ENCODE measurements around the gene THAP11.

DNA sequence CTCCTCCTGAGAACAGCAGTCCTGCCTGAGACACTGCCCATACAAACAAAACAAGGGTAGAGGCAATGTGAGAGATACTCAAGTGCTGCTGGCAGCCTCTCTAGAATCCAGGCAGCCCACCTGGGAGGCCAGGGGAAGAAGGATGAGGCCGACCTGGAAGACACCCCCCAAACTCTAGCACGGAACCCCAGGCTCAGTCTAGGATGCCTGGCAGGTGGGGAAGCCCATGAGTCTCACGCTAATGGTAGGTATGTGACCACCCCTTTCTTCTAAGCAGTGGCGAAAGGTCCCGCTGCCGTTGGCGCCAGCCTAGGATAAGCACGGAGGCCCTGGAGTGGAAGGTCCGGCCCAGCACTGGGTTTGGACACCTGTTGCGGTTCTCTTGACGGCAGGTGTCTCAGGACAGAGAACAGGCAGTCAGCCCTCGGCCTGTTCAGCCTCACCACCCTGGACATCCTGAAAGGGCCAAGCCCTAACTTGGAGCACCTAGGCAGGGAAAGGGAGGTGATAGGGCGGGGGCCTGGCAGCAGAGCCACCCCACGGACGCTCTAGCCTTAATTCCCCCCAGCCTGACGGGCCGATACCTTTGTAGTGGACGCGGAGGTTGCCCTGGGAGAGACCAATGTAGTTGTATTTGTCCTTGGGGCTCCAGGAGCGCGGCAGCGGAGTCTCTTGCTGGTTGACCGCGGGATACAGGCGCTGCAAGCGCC lies 36.2 kb upstream of the THAP11 start:
- TF ChIP-seq POLR2A (IDR thresholded peaks at IDR 0.05) (no peak), POLR2AphosphoS5 (IDR thresholded peaks at IDR 0.05) (no peak), CTCF (IDR thresholded peaks at IDR 0.05) (no peak), EP300 (IDR thresholded peaks at IDR 0.05; ENCODE audit: low read depth) (no peak)

All from transverse colon (tissue), 4 donors.